ENCODE measurements around the gene ZNF831.

ZNF831 gene

DNA sequence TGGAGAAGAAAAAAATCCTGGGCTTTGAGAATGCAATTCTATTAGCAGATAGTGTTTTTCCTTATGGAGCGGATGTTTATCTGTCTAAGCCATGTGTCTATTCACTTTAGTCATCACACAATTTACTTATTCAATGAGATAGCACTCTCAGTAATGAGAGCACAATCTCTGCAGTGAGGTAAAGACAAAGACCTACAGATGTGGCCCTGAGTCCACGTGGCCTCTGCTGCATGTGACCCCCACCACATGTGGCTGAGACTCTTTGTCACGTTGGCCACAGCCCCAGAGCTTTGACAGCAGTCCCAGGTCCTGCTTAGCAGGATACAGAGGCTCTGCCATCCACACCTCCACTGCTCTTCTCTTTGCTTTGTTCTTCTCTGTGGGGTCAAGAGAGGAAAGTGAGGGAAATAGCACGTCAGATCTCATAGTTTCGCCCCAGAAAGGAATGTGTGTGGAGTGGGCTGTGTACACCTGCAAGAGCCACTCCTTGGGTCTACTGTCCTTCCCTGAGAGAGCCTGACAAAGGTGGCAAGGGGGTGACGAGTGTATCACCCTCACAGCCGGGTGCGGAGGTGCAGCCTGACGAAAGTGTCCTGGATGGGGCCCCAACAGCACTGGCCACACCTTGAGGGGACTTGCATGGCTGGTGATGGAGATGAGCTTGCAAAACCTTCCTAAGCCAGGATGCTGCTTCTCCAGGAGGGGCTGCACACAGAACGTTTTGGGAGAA lies 40.7 kb downstream of the ZNF831 start:
- H3K36me3 Mint-ChIP-seq, result peaks cover 26% of the 10 kb centered on the region
- no peaks in the 10 kb centered on the region for H3K27me3 Mint-ChIP-seq
- H3K4me3 Mint-ChIP-seq, result no peak overlapping the region
- no peak overlapping the region for H3K27ac Mint-ChIP-seq
- peaks cover 39% of the 10 kb centered on the region for H3K4me1 Mint-ChIP-seq
- H3K9me3 Mint-ChIP-seq, result peaks cover 7% of the 10 kb centered on the region

DNA sequence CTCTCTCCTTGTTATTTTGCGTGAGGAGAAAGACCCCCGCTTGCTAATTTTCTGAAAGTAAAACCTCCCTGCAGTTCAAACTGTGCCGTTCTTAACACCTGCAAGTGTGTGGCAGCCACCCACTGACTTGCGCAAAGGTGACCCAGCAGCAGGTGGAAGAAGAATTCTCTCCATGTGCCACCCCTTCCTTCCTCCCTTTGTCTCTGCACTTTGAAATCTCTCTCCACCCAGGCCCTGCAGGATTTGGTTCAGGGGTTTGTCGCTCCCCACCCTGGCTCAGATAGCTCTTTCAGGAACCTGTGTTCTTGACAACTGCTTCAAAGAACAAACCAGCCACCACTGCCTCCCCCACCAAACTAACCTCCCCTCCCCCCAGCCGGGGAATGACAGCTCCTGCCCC lies 41.4 kb downstream of the ZNF831 start:
- H3K4me3 Mint-ChIP-seq, result no peak overlapping the region
- peak overlapping the region; percentile 41 for H3K27ac Mint-ChIP-seq
- H3K27me3 Mint-ChIP-seq, result no peaks in the 10 kb centered on the region
- peaks cover 39% of the 10 kb centered on the region for H3K4me1 Mint-ChIP-seq
- peaks cover 19% of the 10 kb centered on the region for H3K36me3 Mint-ChIP-seq
- H3K9me3 Mint-ChIP-seq, result peaks cover 1% of the 10 kb centered on the region

- H3K4me1 Mint-ChIP-seq, result peaks cover 39% of the 10 kb centered on the region
- H3K36me3 Mint-ChIP-seq, result peaks cover 6% of the 10 kb centered on the region
- no peaks in the 10 kb centered on the region for H3K9me3 Mint-ChIP-seq
- H3K4me3 Mint-ChIP-seq, result no peak overlapping the region
- peak overlapping the region; percentile 92 for H3K27ac Mint-ChIP-seq
- no peaks in the 10 kb centered on the region for H3K27me3 Mint-ChIP-seq
These were observed 43.6 kb downstream of the ZNF831 start for GRCh38 chr20:59207235-59207634.

DNA sequence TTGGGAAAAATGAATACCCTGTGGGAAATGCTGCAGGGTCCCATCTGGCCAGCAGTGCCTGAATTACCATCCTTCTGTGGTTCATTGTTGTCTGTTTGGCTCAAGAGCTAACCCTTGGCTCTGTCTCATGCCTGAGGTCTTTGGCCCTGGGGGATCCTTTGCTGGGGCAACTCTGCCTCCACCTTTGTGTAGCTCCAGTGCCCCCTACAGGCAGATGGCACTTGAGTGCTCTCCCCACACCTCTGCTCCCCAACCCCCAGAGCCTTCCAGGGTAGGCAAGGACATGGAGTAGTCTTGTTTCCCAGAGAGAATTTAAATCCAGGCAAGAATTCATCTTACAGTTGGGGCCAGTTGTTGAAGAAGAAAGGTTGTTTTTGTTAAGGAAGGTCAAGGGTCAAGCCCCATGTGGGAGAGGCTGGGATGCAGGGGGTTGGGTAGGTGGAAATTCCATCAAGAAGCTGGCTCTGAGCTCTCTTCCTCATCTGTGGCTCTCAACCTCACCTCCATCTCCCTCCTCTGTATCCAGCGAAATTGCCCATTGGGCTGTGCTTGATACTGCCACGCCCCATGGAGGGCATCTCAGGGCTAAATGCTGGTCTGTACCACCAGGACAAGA lies 44.2 kb downstream of the ZNF831 start:
- Mint-ChIP-seq H3K9me3 (no peaks in the 10 kb centered on the region), H3K27ac (peak overlapping the region; percentile 92), H3K27me3 (no peaks in the 10 kb centered on the region), H3K4me3 (peak overlapping the region; percentile 42), H3K4me1 (peaks cover 39% of the 10 kb centered on the region), H3K36me3 (peaks cover 6% of the 10 kb centered on the region)

DNA sequence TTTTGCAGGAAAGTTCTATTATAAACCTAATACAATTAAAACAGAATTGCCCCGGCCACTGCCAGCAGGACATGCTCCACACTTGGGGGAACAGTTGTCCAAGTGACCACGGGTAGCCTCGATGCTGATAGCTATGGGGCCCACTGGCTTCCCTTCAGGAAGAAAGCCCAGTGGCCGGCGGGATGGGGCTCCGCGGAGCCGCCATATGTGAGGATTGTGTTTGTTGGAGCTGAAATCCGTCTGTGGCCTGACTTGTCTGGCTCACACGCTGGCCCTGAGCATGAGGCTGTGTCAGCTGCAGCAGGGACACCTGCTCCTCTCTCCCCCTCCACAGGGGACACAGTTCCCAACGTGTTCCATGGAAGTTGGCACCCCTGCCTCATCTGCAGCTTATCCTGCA lies 46.6 kb downstream of the ZNF831 start:
- Mint-ChIP-seq H3K9me3 (no peaks in the 10 kb centered on the region), H3K36me3 (peaks cover 6% of the 10 kb centered on the region), H3K27ac (no peak overlapping the region), H3K4me1 (peaks cover 21% of the 10 kb centered on the region), H3K4me3 (no peak overlapping the region), H3K27me3 (no peaks in the 10 kb centered on the region)

GRCh38 chr20:59211208-59211765 lies 47.7 kb downstream of the ZNF831 start:
- Mint-ChIP-seq H3K4me1 (peaks cover 13% of the 10 kb centered on the region), H3K27me3 (no peaks in the 10 kb centered on the region), H3K9me3 (no peaks in the 10 kb centered on the region), H3K4me3 (no peak overlapping the region), H3K27ac (no peak overlapping the region), H3K36me3 (peaks cover 7% of the 10 kb centered on the region)

GRCh38 chr20:59214073-59214472 lies 50.5 kb downstream of the ZNF831 start:
- Mint-ChIP-seq H3K27me3 (no peaks in the 10 kb centered on the region), H3K27ac (no peak overlapping the region), H3K9me3 (no peaks in the 10 kb centered on the region), H3K4me1 (peaks cover 2% of the 10 kb centered on the region), H3K36me3 (peaks cover 6% of the 10 kb centered on the region), H3K4me3 (no peak overlapping the region)

DNA sequence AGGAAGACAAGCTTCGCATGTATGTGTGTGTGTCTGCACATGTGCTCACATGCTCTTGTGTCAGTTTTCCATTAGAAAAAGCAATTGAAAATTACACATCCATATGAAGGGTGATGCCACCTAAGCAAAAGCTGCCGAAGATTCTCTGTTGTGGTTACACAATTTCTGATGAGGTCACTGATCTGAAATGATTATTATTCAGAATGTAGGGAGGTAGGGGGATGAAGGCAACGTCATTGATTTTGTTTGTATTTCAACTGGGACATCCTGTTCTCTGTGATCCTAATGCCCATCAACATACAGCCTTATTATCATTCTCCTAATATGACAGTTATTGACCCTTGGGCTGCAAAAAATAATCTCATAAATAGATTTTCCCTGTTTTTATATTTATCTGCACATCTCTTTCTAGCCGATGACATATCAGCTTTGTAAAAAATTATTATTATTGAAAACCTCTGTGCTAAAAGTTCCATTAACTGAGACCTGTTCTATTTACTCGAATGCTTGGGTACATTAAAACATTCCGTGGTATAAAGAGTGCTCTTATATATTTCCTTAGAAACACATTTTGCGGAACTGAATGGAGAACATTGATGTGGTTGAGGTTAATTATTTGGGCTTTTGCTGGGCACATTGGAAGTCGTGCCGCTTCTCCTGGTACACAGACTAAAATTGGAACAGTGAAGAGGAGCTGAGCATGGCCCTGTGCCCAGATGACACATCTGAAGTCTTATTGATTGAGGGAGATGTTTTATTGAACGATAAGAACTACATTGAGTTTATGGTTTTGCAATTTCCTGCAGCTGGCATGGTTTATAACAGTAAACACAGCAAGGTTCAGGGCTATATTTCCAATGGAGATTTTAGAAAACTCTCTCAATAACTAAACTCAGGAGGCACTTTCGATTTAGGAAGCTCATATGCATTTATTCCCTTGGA lies 51.3 kb downstream of the ZNF831 start:
- peaks cover 4% of the 10 kb centered on the region for H3K4me1 Mint-ChIP-seq
- no peak overlapping the region for H3K4me3 Mint-ChIP-seq
- H3K27ac Mint-ChIP-seq, result no peak overlapping the region
- H3K27me3 Mint-ChIP-seq, result no peaks in the 10 kb centered on the region
- H3K36me3 Mint-ChIP-seq, result peaks cover 6% of the 10 kb centered on the region
- no peaks in the 10 kb centered on the region for H3K9me3 Mint-ChIP-seq

DNA sequence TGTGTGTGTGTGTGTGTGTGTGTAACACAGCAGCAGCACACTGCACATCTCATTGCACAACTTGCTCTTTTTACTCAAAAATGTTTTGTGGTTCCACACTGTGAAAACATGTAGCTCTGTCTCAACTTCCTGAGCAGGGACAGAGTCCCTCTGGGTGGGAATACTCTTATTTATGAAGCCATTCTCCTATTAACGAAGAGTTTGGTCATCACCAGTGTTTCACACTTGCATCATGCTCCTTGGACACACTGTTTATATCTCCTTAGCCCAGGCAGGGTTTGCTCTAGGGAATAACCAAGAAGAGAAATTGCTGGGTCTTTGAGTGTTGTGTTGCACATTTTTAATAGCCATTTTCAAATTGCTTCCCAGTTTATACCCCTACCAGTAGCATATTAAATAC lies 53.6 kb downstream of the ZNF831 start:
- H3K27ac Mint-ChIP-seq, result no peak overlapping the region
- H3K36me3 Mint-ChIP-seq, result peaks cover 6% of the 10 kb centered on the region
- H3K9me3 Mint-ChIP-seq, result no peaks in the 10 kb centered on the region
- no peak overlapping the region for H3K4me3 Mint-ChIP-seq
- H3K27me3 Mint-ChIP-seq, result no peaks in the 10 kb centered on the region
- H3K4me1 Mint-ChIP-seq, result peaks cover 21% of the 10 kb centered on the region

DNA sequence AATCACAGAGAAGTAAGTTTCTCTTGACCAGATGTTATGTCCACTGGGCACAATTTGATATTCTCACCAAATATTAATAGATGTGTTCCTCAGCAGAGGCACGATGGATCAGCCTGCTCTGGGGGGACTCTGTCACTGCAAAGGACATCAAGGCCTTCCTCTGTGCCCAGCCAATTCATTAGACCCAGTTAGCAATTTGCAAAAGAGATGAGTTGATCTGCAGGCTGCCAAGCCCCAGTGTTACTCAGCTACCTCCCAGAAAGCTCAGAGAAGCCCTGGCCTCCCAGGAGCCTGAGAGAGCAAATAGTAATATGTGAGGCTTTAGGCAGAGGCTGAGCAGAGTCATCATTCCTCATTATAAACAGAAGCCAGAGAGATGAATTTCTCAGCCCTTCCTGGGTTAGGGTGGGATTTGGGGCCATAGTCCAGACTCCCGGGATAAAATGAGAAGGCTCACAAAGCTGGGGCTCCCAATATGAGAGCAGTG lies 54.2 kb downstream of the ZNF831 start:
- H3K4me1 Mint-ChIP-seq, result peaks cover 24% of the 10 kb centered on the region
- peaks cover 6% of the 10 kb centered on the region for H3K36me3 Mint-ChIP-seq

GRCh38 chr20:59219211-59219610 lies 55.6 kb downstream of the ZNF831 start:
- Mint-ChIP-seq H3K27me3 (no peaks in the 10 kb centered on the region), H3K4me1 (peaks cover 28% of the 10 kb centered on the region), H3K36me3 (peaks cover 6% of the 10 kb centered on the region), H3K9me3 (no peaks in the 10 kb centered on the region), H3K4me3 (no peak overlapping the region), H3K27ac (peak overlapping the region; percentile 83)

More for the DNA sequence above, 54.2 kb downstream of the ZNF831 start:
- no peaks in the 10 kb centered on the region for H3K9me3 Mint-ChIP-seq
- no peaks in the 10 kb centered on the region for H3K27me3 Mint-ChIP-seq
- H3K27ac Mint-ChIP-seq, result no peak overlapping the region
- H3K4me3 Mint-ChIP-seq, result no peak overlapping the region

DNA sequence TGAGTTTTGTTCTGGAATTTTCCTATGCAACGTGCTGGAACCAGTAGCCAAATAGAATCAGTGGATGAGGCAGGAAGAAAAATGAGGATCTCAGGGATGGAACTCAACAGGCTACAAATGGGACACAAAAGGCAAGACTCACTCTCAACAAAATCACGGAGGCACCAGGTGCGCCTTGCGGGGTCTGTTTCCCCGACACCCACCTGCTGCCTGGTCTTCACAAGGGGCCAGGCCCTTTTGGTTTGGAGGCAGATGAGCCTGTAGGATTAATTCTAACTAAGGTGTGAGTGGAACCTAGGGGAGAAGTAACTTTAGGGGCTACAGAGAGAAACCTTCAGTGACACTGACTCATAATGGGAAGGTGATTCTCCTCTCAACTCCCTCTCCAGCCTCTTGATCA lies 56.5 kb downstream of the ZNF831 start:
- Mint-ChIP-seq H3K36me3 (peaks cover 4% of the 10 kb centered on the region), H3K9me3 (no peaks in the 10 kb centered on the region), H3K4me1 (peaks cover 28% of the 10 kb centered on the region), H3K27ac (peak overlapping the region; percentile 57), H3K27me3 (no peaks in the 10 kb centered on the region), H3K4me3 (no peak overlapping the region)

DNA sequence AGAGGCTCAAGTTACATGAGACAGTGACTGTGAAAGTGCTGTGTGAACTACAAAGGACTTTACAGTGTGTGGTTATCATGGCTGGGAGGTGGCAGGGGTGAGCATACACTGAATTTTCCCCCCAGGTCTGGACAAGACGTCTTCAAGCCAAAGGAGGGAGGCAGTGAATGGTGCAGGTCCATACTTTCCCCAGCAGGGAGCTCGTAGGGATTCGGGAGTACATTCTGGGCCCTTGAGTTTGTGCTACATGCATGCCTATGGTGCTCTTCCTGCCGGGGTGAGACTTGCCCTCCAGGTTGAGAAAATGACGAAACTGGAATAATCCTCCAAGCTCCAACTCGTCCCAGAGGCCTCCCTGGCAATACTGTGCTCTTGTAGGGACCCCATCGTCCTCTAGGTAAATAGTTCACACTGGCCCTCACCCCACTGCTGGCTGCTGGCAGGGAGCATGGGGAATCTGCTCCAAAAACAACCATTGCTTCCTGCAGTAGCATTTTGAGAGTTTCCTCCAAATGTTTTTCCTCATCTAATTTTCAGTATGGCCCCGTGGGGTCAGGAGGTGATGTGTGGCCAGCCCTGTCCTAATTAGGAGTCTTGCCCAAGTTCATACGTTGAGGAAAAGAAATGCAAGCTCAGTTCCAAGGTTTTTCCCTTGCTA lies 57.6 kb downstream of the ZNF831 start:
- Mint-ChIP-seq H3K9me3 (no peaks in the 10 kb centered on the region), H3K4me1 (peaks cover 28% of the 10 kb centered on the region), H3K4me3 (peak overlapping the region; percentile 71), H3K27ac (peak overlapping the region; percentile 70), H3K27me3 (no peaks in the 10 kb centered on the region), H3K36me3 (peaks cover 5% of the 10 kb centered on the region)

GRCh38 chr20:59221707-59222252 lies 58.2 kb downstream of the ZNF831 start:
- Mint-ChIP-seq H3K27me3 (no peaks in the 10 kb centered on the region), H3K9me3 (no peaks in the 10 kb centered on the region), H3K27ac (peak overlapping the region; percentile 35), H3K4me3 (peak overlapping the region; percentile 71), H3K4me1 (peaks cover 28% of the 10 kb centered on the region), H3K36me3 (peaks cover 7% of the 10 kb centered on the region)
